Stimulated activated CD4-positive, alpha-beta T cell treated with anti-CD3 and anti-CD28 coated beads, Interleukin-1b, Interleukin-23, amount 100 ng/mL, for 24 hours (primary cell): ENCODE measurements around the gene TIPARP.
"Not testable (repeated sequence)": the region's sequence is repeated elsewhere in the genome, so short reads cannot be mapped to it uniquely, and the experiment has no call there.

ENCODE experiments used
- DNase-seq, 4 experiments: peaks; one replicate each; pipeline ENCODE4 v3.0.0-alpha.2; 2020; ENCODE audit warnings: low read depth in 4 of 4, low spot score in 1 of 4

The TIPARP gene

DNA sequence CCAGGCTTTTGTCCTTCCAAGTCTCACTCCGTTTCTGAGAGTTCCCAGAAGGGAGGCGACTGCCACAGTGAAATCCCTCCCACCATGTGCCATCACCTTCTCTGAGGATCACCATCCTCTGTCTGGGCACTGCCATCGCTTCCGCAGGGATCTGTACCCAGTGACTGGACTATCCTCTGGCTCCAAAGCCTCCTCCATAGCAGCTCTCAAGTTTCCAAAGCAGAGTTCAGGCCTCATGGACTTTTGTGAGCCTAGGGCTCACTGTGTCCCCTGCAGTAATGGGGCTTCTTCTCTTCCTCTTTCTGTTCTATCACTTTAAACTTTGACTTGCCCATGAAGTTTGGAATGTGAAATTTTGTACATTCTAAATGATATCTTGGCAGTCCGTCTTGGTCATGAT is 63.9 kb downstream of the TIPARP start:
- DNase-seq = no peak

DNA sequence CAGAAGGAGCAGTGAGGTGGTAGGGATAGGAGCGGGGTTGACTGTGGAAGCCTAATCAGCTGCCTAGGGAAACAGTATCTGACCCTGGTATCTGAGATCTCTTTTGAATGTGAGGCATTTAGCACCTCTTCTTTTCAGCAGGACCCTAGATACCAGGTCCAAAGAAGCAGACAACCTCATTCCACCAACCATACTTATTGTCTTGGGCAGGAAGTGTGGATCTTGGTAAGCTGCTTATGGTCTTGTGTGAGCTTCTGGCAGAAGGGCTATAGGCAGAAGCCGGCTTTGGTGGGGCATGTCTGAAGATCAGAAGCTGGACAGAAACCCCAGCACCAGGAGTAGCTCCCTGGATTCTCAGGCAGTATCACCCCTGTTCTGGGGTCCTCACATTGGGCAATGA is 65.6 kb downstream of the TIPARP start:
- DNase-seq = no peak

DNA sequence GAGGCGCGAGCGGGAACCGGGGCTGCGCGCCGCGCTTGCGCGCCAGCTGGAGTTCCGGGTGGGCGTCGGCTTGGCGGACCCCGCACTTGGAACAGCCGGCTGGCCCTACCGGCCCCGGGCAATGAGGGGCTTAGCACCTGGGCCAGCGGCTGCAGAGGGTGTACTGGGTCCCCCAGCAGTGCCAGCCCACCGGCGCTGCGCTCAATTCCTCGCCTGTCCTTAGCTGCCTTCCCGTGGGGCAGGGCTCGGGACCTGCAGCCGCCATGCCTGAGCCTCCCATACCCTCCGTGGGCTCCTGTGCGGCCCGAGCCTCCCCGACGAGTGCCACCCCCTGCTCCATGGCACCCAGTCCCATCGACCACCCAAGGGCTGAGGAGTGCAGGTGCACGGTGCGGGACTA is 66.2 kb downstream of the TIPARP start:
- not testable (repeated sequence) for DNase-seq

DNA sequence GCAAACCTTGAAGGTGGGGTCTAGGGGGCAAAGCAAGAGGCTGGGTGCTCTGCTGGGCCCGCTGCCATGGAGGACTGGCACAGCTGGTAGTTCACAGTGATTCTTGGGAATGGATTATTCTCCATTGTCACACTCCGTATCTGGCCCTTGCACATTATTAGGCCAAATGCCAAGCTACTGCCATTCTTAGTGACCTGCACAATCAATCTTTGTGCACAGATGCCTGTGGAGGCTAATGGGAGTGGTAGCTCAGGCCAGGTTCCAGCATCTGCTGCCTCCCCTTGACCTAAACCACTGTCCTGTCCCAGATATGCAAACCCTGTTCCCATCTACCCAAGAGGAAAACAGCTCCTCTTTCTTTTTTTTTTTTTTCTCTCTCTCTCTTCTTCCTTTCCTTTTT is 67.5 kb downstream of the TIPARP start:
- no peak for DNase-seq

DNA sequence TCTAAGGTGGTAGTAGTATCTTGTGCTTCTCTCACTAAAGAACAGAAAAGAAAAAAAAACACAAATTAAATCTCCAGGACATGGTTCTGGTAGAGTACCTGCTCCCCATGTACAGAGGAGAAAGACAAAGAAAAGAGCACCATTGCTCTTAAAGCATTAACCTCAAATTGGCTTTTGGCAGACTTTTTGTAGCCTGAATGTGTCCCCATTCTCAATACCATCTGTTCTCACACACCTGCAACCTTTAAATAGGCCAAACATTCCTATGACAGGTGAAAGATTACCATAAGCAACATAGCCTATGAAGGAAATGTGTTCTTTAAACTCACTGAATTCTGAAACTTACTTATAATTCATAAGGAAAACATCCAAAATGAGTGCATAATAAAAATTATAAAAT is 68.0 kb downstream of the TIPARP start:
- no peak for DNase-seq

DNA sequence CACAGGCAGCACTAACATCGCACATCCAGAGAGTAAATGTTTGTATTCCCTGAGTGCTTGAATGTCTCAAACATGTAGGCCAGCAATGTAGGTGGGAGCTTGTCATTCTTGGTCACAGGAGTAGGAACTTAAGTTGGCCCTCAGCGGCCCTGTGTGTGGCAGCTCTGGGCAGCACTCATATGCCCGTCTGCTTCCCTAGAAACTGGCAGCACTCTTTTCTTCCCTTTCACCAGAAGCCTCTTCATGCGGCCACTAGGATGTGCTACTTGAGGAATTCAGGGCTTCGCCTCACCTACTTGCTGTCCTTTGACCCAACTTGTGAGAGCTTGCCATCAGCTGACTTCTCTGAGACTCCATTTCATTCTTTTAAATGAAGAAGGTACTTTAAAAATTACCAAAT is 69.5 kb downstream of the TIPARP start:
- no peak for DNase-seq

DNA sequence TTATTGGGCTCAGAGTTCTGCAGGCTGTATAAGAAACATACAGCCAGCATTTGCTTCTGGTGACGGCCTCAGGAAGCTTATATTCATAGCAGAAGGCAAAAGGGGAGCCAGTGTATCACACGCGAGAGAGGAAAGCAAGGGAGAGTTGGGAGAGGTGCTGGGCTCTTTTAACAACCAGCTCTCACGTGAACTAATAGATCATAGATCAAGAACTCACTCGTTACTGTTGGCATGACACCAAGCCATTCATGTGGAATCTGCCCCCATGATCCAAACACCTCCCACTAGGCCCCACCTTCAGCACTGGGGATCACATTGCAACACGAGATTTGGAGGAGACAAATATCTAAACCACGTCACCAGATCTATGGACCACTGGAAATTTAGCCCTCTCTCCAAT is 70.2 kb downstream of the TIPARP start:
- DNase-seq = no peak

DNA sequence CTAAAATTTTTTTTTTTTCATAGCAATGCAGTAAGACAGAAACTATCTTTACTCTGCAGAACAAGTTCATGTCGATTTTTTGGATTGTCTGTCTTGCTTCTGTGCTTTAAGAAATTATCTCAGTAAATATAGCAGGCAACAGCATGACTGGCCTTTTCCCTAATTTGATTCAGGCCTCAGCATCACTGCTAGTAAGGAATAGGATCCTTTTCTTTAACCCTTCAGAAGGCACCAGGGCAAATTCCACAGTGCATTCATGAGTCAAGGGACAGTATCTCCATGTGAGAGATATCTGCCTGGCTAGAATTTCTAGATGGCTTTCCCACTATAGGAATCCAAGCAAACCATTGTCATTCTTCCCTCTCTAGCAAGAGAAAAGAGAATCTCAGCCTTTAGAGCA is 71.4 kb downstream of the TIPARP start:
- no peak for DNase-seq

DNA sequence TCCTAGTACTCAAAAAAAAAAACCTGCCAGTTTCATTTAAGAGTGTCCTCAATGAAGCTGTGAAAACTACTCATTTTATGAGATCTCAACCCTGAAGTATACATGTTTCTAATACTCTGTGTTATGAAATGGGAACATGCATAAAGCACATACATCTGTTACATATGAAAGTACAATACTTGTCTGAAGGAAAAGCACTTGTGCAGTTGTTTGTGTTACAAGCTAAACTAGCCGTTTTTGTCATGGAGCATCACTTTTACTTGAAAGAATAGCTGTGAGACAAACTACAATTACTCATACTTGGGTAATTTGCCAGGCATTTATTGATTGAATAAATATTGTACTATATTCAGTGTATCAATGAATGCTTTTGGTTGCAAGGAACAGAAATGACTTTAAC is 72.7 kb downstream of the TIPARP start:
- no peak for DNase-seq

DNA sequence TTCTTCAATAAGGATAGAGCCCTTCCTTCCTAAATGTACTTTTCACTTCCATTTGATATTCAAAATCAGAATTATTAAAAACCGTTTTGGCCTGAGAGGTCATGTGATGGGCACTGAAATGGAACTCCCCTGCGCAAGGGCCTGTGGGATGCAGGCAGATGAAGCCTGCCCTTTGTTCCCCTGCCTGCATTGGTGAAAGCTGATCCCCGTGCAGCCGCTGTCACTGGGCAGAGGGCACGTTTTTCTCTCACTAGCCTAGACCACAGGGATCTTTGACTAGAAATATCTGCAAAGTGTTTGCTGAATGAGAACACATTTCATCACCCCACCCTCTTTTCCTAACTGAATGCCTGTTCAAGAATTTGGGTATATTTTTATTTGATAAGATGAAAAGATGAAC is 74.9 kb downstream of the TIPARP start:
- DNase-seq = no peak

DNA sequence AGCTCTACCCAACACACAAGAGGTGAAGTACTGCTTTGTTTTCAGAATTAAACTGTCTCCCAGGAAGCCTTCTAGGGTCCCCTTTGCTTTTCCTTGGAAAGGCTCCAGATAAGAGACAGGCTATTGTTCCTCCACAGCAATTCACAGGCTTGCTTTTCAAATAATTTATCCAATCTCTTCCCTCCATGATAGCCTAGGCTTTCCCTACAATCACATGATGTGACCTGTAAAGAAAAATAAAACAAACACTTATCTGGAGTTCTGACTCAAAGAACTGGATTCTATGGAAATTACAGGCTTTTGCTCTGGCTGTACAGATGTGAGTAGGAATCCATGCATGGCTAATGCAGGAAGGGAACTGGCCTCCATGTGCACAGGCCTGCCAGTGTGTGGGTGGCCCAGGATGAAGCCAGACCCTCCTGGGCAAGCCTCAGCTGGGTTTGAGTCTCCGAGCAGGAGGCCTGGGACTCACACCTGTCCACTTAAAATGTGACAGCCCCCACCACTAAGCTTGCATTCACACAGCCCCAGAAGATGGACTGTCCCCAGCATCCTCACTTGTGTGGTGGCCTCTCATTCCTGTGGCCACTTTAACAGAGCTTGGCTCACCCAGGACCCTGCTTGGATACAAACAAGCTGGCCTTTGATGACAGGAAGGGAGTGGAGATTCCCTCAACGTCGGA is 75.9 kb downstream of the TIPARP start:
- no peak for DNase-seq

DNA sequence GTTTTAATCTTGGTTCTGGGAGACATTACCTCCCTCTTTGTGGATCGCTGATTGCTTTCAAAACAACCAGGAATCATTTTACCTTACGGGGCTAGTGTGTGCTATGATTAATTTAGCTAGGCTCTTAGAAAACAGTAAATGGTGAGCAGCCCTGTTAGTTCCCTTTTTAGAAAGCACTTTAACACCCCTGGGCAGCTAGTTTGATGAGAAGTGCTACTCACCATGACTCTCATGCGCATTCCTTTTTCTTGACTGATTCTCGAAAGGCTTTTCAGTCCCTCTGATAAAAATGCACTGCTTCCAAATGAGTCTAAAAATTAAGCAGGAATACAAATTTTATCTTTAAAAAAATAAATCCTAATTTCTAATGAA is 76.5 kb downstream of the TIPARP start:
- no peak for DNase-seq

DNA sequence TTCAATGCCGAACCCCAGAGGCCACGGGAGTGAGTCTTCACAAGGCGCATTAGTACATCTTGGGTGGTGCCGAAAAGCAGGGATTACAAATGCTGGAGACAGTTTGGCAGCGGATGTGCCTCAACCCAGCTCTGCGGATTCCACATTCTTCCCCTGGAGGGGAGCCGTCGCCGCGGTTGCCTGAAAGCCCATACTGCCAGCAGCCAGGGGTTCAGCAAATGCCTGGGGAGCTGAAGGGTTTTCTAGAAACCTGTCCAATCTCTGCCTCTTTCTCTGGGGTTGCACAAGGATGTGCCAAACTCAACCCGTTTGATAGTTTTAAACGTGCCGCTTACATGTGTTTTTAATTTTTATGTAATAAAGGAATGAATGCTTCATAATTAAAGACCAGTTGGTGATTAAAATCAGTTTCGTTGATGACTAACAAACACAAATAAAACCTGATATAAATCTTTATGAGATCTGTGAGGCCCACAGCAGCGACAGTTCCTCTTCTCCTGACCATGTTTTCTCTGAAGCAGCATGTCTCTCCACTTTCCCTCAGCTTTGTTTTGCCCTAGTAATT is 77.2 kb downstream of the TIPARP start:
- no peak for DNase-seq
